ENCODE measurements around the gene PER3. TPM values are rescaled to one million over a fixed set of nuclear protein-coding genes. Genes with fewer than 3 reads are reported as not detected.

Gene PER3
- total RNA-seq, 1 experiment from 2014 or later, result 9.0 TPM

DNA sequence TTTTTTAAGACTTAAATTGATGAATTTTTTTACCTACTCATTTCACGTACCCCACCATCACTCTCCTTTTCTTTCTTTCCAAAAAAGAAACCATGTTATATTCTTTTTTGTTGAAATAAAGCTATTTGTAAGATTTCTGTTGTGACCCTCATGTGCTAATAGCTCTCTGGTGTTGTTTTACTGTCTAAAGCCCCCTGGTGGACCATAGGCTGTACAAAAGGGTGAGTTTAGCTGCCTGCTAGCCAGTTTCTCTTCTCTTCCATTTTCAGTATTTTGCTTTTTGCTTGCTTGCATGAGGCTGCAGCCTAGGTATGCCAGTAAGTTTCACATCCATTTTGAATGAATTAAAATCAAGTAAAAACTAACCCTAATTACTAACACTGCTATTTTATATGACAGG is 28.6 kb upstream of the PER3 start:
- Histone ChIP-seq H2AK5ac (ENCODE audit: insufficient read length, low read length) (no peak overlapping the region), H3K23me2 (ENCODE audit: insufficient read length, low read depth, low read length, poor library complexity, severe bottlenecking) (no peaks in the 10 kb centered on the region), H4K8ac (replicated peaks; ENCODE audit: insufficient read length, low read depth, low read length) (no peak overlapping the region), H3K79me1 (ENCODE audit: insufficient read depth, low read depth, low read length, poor library complexity, severe bottlenecking) (no peaks in the 10 kb centered on the region), H2BK20ac (ENCODE audit: low read depth, low read length, poor library complexity, severe bottlenecking) (no peak overlapping the region), H3K4me1 (ENCODE audit: insufficient read depth, low read length) (peaks cover 5% of the 10 kb centered on the region; the same call in 1 of the 2 replicates), H3K9ac (ENCODE audit: extremely low read depth, insufficient read length, low read length) (no peak overlapping the region), H4K20me1 (ENCODE audit: control insufficient read depth, insufficient read depth, insufficient read length) (no peaks in the 10 kb centered on the region), H3K4me2 (ENCODE audit: insufficient read depth, insufficient read length, low read length) (no peak overlapping the region), H2AFZ (ENCODE audit: low read length) (no peak overlapping the region), H3K4ac (ENCODE audit: low read depth, low read length) (no peak overlapping the region), H3T11ph (ENCODE audit: low read length) (no peak overlapping the region), H3K14ac (ENCODE audit: insufficient read depth, low read length) (no peak overlapping the region), H2BK5ac (ENCODE audit: insufficient read length, low read length) (no peak overlapping the region), H2BK120ac (ENCODE audit: low read depth, low read length, poor library complexity, severe bottlenecking) (no peak overlapping the region), H4K5ac (ENCODE audit: insufficient read length, low read depth, low read length) (no peak overlapping the region), H3K23ac (ENCODE audit: insufficient read length, low read depth, low read length) (no peak overlapping the region), H3K18ac (ENCODE audit: insufficient read length, low read depth, low read length) (no peak overlapping the region), H2BK15ac (ENCODE audit: low read depth, low read length) (no peak overlapping the region), H3K9me3 (ENCODE audit: control insufficient read depth, low read depth, low read length) (no peaks in the 10 kb centered on the region), H3K79me2 (ENCODE audit: insufficient read depth, low read length) (no peaks in the 10 kb centered on the region), H3K27ac (ENCODE audit: insufficient read length, low read depth, low read length) (no peak overlapping the region), H3K56ac (ENCODE audit: insufficient read length, low read depth, low read length) (no peak overlapping the region), H2BK12ac (ENCODE audit: insufficient read length, low read depth, low read length) (no peak overlapping the region), H4K91ac (ENCODE audit: insufficient read length, low read depth, low read length) (no peak overlapping the region), H3K27me3 (ENCODE audit: insufficient read depth, low read length) (no peaks in the 10 kb centered on the region)
- no peak overlapping the region for H3K4me3 Mint-ChIP-seq
- no peaks in the 10 kb centered on the region for H3K27me3 Mint-ChIP-seq (ENCODE audit: low read depth)
- TF ChIP-seq, protein P1, sequence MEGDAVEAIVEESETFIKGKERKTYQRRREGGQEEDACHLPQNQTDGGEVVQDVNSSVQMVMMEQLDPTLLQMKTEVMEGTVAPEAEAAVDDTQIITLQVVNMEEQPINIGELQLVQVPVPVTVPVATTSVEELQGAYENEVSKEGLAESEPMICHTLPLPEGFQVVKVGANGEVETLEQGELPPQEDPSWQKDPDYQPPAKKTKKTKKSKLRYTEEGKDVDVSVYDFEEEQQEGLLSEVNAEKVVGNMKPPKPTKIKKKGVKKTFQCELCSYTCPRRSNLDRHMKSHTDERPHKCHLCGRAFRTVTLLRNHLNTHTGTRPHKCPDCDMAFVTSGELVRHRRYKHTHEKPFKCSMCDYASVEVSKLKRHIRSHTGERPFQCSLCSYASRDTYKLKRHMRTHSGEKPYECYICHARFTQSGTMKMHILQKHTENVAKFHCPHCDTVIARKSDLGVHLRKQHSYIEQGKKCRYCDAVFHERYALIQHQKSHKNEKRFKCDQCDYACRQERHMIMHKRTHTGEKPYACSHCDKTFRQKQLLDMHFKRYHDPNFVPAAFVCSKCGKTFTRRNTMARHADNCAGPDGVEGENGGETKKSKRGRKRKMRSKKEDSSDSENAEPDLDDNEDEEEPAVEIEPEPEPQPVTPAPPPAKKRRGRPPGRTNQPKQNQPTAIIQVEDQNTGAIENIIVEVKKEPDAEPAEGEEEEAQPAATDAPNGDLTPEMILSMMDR (conservative IDR thresholded peaks at IDR 0.05), result peak; percentile 65
- no peaks in the 10 kb centered on the region; a peak in 1 of 5 replicates for H3K9me3 Mint-ChIP-seq
- DNase-seq, result no peak
- H3K27ac Mint-ChIP-seq, result no peak overlapping the region
- peaks cover 0 to 4% (median 0%) of the 10 kb centered on the region in 3 experiments; a peak in 1 of 7 replicates for H3K36me3 Mint-ChIP-seq (ENCODE audit: insufficient read depth in 1 of 3, low read depth in 3 of 3)
- WGBS (ENCODE audit: extremely low coverage, insufficient read length, low lambda C conversion rate), result 100% methylated on average over 1 of the region's 1 CpG
- peaks cover 15 to 24% of the 10 kb centered on the region in 2 experiments for H3K4me1 Mint-ChIP-seq

All from H9 (cell line).